GM12878 (cell line): ENCODE results near the gene TMEM38B. TPM values are rescaled to one million over a fixed set of nuclear protein-coding genes. Genes with fewer than 3 reads are reported as not detected.

Experiments used
- polyA plus RNA-seq, 11 experiments: library from polyadenylated mRNA; depleted of rRNA in 4 of 11; unstranded in 6 of 11; stranded (reverse) in 5 of 11; fragments of >200 nt; fragmentation: Nextera tagmentation in 4 of 11; fragmentation: Illumina TruSeq in 1 of 11; extraction: Ambion mirVana in 4 of 11; extraction: Trizol in 1 of 11; gene quantifications; 1 replicate in 1 of 11; 2 replicates in 10 of 11; pipeline versions ENCODE4 v1.2.1 to v1.2.3, GENCODE V29; 2011 to 2016; ENCODE audit warnings: inconsistent platforms in 2 of 11, missing spikeins in 2 of 11, low read depth in 1 of 11
- total RNA-seq, 4 experiments: library from RNA; depleted of rRNA in 3 of 4; stranded (reverse); fragments of >200 nt in 3 of 4; fragmentation: Illumina TruSeq in 1 of 4; extraction: Trizol in 1 of 4; gene quantifications; 2 replicates each; pipeline versions ENCODE4 v1.2.1 to v1.2.3, GENCODE V29; 2013 to 2021

Gene TMEM38B
- total and polyA plus RNA-seq, 10 of the 15 experiments (the other 5 are each of a cell fraction or from before 2014, with no cell fraction given), result 8.4 to 22.5 (median 12.7) TPM

Other genes starting within 250 kb of the TMEM38B start
- 16.9 and 19.7 TPM in 2 replicates for gene FSD1L, start 246.5 kb upstream of the TMEM38B start, total RNA-seq (2014; rRNA removed)
- gene FSD1L, start 246.5 kb upstream of the TMEM38B start, total RNA-seq (2014; rRNA removed; fragmentation: Illumina TruSeq; extraction: Trizol), result 23.0 and 24.6 TPM in 2 replicates
- gene FSD1L, start 246.5 kb upstream of the TMEM38B start, total RNA-seq (2021), result 21.7 and 23.2 TPM in 2 replicates
- gene FSD1L, start 246.5 kb upstream of the TMEM38B start, polyA plus RNA-seq (2011; rRNA removed), result 52.4 and 92.7 TPM in 2 replicates
- 18.6 and 23.5 TPM in 2 replicates for gene FSD1L, start 246.5 kb upstream of the TMEM38B start, polyA plus RNA-seq (2014; fragmentation: Illumina TruSeq; extraction: Trizol)
- 10 to 100 TPM; 11.9 to 15.8 TPM for gene FSD1L, start 246.5 kb upstream of the TMEM38B start, polyA plus RNA-seq (2014; fragmentation: Nextera tagmentation; extraction: Ambion mirVana)
- gene FSD1L, start 246.5 kb upstream of the TMEM38B start, polyA plus RNA-seq (2014; rRNA removed), result 9.1 and 12.0 TPM in 2 replicates
- 10 to 100 TPM; 15.0 to 17.0 TPM for gene FSD1L, start 246.5 kb upstream of the TMEM38B start, polyA plus RNA-seq (2016; fragmentation: Nextera tagmentation; extraction: Ambion mirVana)
- gene FKTN, start 136.4 kb upstream of the TMEM38B start, total RNA-seq (2014; rRNA removed), result 9.0 and 9.3 TPM in 2 replicates
- 15.6 and 18.8 TPM in 2 replicates for gene FKTN, start 136.4 kb upstream of the TMEM38B start, total RNA-seq (2014; rRNA removed; fragmentation: Illumina TruSeq; extraction: Trizol)
- gene FKTN, start 136.4 kb upstream of the TMEM38B start, total RNA-seq (2021), result 9.6 and 11.9 TPM in 2 replicates
- gene FKTN, start 136.4 kb upstream of the TMEM38B start, polyA plus RNA-seq (2011; rRNA removed), result 11.6 and 22.0 TPM in 2 replicates
- gene FKTN, start 136.4 kb upstream of the TMEM38B start, polyA plus RNA-seq (2014; fragmentation: Illumina TruSeq; extraction: Trizol), result 12.7 and 15.9 TPM in 2 replicates
- gene FKTN, start 136.4 kb upstream of the TMEM38B start, polyA plus RNA-seq (2014; fragmentation: Nextera tagmentation; extraction: Ambion mirVana), result 1 to 10 TPM; 3.6 to 5.5 TPM
- 5.7 and 6.7 TPM in 2 replicates for gene FKTN, start 136.4 kb upstream of the TMEM38B start, polyA plus RNA-seq (2014; rRNA removed)
- gene FKTN, start 136.4 kb upstream of the TMEM38B start, polyA plus RNA-seq (2016; fragmentation: Nextera tagmentation; extraction: Ambion mirVana), result 10 to 100 TPM in 1 of 2 experiments, 1 to 10 TPM in 1; 9.6 to 11.6 TPM
- gene TAL2, start 32.1 kb upstream of the TMEM38B start, total RNA-seq (2014; rRNA removed), result 0.17 and 0.27 TPM in 2 replicates
- 0.36 and 0.41 TPM in 2 replicates for gene TAL2, start 32.1 kb upstream of the TMEM38B start, total RNA-seq (2014; rRNA removed; fragmentation: Illumina TruSeq; extraction: Trizol)
- 0.46 TPM in 1 of 2 replicates, not detected in the other for gene TAL2, start 32.1 kb upstream of the TMEM38B start, total RNA-seq (2021)
- 0.34 TPM in 1 of 2 replicates, not detected in the other for gene TAL2, start 32.1 kb upstream of the TMEM38B start, polyA plus RNA-seq (2011; rRNA removed)
- gene TAL2, start 32.1 kb upstream of the TMEM38B start, polyA plus RNA-seq (2014; fragmentation: Illumina TruSeq; extraction: Trizol), result 0.51 TPM in 1 of 2 replicates, not detected in the other
- gene TAL2, start 32.1 kb upstream of the TMEM38B start, polyA plus RNA-seq (2014; fragmentation: Nextera tagmentation; extraction: Ambion mirVana), result under 1 TPM; 0.16 to 0.34 TPM
- gene TAL2, start 32.1 kb upstream of the TMEM38B start, polyA plus RNA-seq (2014; rRNA removed), result 0.56 TPM in 1 of 2 replicates, not detected in the other
- gene TAL2, start 32.1 kb upstream of the TMEM38B start, polyA plus RNA-seq (2016; fragmentation: Nextera tagmentation; extraction: Ambion mirVana), result under 1 TPM; 0.20 to 0.44 TPM